GM21423 (cell line): ENCODE measurements around the gene ACTN4.

ENCODE experiments used
- ATAC-seq: cut with Tn5 transposase; IDR thresholded peaks from one replicate; pipeline ENCODE4 v1.9.1; 2021; ENCODE audit warnings: mild to moderate bottlenecking, moderate library complexity; ENCODE audit not compliant: unreplicated experiment

The ACTN4 gene

GRCh38 chr19:38635483-38636399 lies 11.7 kb upstream of the ACTN4 start:
- ATAC-seq = no peak

DNA sequence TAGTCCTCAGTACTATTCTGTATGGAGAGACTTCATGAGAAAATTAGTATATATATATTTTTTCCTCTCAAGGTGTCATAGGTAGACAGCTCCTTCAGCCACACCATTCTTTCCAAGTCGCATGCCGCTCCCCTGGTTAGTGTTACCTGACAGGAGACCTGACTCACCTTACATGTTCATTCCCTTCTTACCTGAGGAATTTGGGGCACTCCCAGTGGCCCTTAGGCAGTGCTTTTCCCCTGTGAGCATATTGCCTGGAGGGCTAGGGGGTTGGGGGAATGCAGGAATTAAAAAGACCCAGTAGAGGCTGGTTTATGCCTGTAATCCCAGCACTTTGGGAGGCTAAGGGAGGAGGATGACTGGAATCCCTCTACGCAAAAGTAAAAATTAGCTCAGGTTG lies 9.0 kb upstream of the ACTN4 start:
- no peak for ATAC-seq

DNA sequence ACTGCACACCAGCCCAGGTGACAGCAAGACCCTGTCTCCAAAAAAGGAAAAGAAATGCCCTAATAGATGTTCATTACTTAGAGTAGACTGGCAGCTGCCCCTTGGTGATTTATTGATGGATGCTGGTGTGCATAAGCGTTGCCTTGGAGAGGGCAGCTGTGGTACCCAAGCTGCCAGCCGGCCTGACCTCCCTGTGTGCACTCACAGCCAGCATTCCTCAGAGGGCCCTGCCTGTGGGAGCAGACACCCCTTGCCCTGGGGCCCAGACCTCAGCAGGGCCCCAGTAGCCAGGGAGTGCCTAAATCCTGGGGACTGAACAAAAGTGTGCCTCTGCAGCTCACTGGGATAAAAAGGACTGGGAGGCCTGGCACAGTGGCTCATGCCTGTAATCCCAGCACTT lies 7.8 kb upstream of the ACTN4 start:
- ATAC-seq = no peak

GRCh38 chr19:38640368-38640767 lies 7.1 kb upstream of the ACTN4 start:
- ATAC-seq = no peak

GRCh38 chr19:38642176-38642575 lies 5.3 kb upstream of the ACTN4 start:
- ATAC-seq = no peak

GRCh38 chr19:38644719-38645118 lies 2.7 kb upstream of the ACTN4 start:
- ATAC-seq = no peak

DNA sequence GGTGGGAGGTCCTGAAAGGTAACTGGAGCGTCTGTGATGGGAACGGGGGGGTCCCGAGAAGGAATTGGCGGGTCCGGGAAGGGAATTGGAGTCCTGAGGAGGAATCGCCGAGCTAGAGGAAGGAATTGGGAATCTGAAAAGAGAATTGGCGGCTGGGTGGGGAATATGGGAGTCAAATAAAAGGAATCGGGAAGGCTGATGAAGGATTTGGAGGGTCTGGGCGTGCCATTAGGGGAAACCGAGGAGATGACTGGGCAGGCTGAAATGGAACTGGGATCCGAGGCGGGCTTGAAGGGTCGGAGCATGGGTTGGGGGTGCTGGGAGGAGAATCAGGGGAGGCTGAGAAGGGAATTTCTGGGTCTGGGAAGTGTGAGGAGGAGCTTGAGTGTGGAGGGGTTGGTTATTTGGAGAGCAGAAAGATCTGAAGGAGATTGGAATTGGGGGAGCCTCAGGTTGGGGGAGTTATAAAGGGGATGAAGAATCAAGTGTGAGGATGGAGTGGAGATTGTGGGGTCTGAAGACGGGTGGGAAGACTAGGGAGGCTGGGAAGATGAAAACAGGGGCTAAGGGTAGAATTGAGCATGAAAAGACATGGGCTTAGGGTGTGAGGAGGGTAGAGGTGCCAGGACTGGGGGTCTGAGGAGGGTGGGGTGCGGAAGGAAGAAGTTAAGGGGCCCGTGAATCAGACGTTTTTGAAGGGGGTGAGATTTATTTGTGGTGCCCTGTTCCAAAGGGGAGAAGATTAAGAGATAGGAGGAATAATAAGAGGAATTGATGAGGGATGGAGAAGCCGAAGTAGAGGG lies 718 bp downstream of the ACTN4 start:
- ATAC-seq = no peak

- no peak for ATAC-seq
Measured at GRCh38 chr19:38648769-38649304, 1.4 kb downstream of the ACTN4 start.

DNA sequence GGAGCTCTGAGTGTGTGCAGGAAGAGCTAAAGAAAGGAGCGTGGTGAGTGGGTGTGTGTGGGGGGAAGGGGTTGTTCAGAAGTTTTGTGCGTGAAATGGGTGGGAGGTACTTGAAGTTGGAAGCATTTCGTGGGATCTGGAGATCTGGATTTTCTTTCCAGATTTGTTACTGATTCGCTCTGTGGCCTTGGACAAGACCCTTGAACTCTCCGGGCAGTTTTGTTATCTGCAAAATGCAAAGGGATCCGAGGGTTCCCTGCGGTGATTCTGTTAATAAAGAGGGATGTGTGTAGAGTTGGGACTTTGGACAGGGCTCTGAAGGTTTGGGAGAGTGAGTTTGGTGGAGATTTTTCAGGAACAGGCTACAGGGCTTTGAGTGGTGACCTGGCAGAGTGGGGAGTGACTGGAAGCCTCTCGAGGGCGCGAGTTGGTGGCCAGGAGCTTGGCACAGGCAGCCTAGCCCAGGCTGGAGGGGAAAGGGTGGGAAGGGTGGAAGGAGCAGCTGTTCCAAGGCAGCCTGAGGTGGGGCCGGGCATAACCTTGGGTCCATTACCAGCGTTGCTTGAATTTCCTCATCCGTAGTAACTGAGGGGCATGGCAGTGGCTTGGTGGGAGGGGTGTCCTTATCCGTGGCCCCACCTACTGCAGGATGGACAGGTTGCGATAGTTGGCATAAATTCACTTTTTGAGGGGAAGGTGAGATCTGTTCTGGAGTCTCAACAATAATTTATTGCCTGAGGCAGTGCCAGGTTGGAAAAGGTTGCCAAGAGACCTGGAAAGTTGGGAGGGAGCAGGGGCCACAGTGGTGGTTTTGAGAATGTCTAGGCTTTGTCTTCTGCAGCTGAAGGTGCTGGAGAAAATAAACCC lies 2.1 kb downstream of the ACTN4 start:
- ATAC-seq = no peak

- ATAC-seq = no peak
Measured at GRCh38 chr19:38650172-38650775, 2.8 kb downstream of the ACTN4 start.

GRCh38 chr19:38650911-38651584 lies 3.6 kb downstream of the ACTN4 start:
- ATAC-seq = no peak

DNA sequence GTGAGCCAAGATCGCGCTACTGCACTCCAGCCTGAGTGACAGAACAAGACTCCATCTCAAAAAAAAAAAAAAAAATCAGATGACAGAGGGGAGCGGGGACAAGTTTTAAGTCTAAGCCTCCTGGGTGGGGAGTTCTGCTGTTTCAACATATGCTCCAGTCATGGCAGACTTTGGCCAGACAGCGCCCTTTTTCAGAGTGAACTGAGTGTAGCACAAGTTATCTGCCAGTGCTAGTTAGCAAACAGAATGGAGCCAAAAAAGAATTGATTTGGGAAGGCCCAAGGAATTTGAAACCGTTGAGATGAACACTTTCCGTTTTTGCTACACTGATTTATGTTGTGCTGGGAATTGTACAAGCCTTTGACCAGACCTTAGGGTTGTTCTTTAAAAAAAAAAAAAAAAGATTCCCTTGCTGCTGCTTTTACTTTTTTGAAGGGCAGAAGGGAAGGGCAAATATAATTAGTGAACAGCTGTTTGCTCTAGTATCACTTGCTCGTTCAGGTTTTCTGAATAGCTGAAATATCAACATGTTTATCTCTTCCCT lies 5.7 kb downstream of the ACTN4 start:
- ATAC-seq = no peak

GRCh38 chr19:38654628-38655055 lies 7.2 kb downstream of the ACTN4 start:
- no peak for ATAC-seq

GRCh38 chr19:38655148-38655824 lies 7.8 kb downstream of the ACTN4 start:
- ATAC-seq = peak; percentile 42

- no peak for ATAC-seq
Measured at GRCh38 chr19:38656171-38656981, 8.9 kb downstream of the ACTN4 start.

GRCh38 chr19:38657633-38658222 lies 10.3 kb downstream of the ACTN4 start:
- no peak for ATAC-seq

DNA sequence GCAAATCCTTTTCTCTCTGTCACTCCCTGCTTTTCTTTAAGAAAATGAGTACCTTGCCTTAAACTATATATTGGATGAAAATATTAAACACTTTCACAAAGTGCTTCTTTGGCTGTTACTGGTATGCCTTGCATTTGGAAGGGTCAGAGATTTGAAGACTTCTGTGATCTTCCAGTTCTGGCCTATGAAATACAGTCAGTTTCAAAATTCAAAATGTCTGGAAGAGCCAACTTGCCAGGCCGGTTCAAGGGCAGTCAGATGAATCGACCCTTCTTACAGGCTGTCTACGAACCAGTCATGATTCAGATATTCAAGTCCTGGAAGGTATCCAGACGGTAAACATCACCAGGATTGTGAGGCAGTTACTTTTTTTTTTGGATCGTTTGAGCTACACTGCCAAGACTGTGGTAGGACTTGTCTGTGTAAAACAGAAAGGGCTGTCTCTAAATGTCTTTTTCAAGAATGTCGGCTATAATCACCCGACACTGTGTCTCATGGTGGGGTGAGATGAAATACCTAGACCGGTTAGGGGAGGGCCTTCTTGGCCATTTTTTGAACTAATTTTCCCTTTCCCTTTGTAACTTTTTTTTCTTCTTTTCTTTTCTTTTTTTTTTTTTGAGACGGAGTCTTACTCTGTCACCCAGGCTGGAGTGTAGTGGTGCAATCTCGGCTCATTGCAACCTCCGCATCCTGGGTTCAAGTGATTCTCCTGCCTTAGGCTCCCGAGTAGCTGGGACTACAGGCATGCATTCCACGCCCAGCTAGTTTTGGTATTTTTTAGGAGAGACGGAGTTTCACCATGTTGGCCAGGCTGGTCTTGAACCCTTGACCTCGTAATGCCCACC lies 11.2 kb downstream of the ACTN4 start:
- no peak for ATAC-seq
